ENCODE data around the gene SFXN1.
"Not testable (repeated sequence)": the region's sequence is repeated elsewhere in the genome, so short reads cannot be mapped to it uniquely, and the experiment has no call there.

SFXN1 gene, protein sequence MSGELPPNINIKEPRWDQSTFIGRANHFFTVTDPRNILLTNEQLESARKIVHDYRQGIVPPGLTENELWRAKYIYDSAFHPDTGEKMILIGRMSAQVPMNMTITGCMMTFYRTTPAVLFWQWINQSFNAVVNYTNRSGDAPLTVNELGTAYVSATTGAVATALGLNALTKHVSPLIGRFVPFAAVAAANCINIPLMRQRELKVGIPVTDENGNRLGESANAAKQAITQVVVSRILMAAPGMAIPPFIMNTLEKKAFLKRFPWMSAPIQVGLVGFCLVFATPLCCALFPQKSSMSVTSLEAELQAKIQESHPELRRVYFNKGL

GRCh38 chr5:175478384-175479124 lies at the start of gene SFXN1:
Gene SFXN1 (plus strand): TSS chr5:175478560. CDS start chr5:175492104, 13,544 bp downstream.
- peak; percentile 34 to 51 for DNase-seq (ENCODE audit: low read depth in 2 of 2)

- DNase-seq (ENCODE audit: low read depth in 2 of 2): no peak
Measured at GRCh38 chr5:175434800-175435199, 43.6 kb upstream of the SFXN1 start.

DNA sequence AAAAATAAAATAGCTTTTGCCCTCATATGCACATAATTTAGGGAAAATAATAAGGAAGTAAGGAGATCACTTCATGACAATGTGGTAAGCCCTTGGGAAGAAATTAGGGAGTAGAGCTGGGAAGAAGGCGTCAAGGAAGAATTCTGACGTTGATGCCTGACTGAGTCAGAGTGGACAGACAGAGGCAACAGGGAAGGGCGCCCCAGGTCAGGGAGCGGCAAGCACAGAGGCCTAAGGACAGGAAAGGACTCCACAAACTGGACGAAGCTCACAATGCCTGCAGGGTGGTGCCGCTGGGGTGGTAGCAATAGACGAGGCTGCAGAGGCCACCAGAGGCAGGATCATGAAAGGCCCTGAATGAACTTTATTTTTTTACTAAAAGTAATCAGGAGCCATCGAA lies 42.0 kb upstream of the SFXN1 start:
- no peak for DNase-seq (ENCODE audit: low read depth in 2 of 2)

DNA sequence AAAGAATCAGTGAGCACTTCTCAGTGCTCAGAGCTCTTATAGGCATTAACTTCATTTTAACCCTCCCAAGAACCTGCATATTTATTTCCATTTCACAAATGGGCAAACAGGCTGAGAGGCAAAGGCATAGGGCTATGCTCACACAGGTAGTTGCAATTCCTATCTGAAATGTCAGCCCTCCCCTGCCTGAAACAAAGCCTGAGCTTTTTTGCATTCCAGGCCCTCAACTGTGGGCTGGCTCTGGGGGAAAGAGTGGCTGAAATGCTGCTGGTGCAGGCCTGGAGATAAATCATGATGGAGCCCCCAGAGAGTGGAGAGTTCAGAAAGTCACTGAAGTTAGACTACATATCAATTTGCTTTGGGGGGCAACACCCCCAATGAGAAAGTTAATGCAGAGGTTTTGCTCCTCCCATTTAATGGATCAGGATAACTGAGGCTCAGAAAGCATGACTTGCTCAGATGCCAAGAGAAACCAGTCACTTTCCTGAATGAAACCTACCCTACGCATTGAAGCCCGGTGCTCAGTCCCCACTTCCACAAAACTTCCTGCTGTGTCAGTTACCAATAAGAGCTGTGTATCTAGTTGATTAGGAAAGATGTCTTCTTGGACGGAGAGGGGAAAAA lies 40.0 kb upstream of the SFXN1 start:
- DNase-seq (ENCODE audit: low read depth in 2 of 2): no peak

DNA sequence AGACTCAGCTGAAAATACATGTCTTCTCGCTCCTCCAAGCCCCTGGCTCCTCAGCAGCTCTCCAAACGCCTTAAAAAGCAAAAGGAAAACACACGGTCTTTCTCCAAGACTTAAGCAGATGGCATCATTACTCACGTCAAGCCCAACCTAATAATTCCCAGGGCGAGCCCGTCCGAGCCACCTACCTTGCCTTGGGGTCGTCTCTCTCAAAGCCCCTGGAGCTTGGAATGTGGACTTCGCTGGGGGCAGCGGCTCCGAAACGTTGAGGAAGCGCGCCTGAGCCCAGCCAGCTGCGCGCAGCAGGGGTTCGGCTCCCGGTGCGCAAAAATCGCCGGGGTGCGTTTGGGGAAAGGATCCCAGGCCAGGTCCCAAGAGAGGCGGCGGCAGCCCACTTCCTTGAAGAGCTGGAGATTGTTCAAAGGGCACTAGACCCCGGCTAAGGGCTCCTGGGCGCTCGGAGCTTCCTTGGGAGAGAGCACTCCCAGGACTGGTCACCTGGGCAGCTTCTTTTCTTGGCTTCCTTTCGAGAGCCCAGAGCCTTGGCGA lies 34.8 kb upstream of the SFXN1 start:
- DNase-seq (ENCODE audit: low read depth in 2 of 2): no peak

GRCh38 chr5:175444060-175444904 lies 34.1 kb upstream of the SFXN1 start, which contains the start of gene DRD1:
Gene DRD1 (minus strand): TSS chr5:175444182. CDS start chr5:175443099, 1,083 bp downstream.
- no peak for DNase-seq (ENCODE audit: low read depth in 2 of 2)

GRCh38 chr5:175444905-175445456 lies 33.4 kb upstream of the SFXN1 start:
- DNase-seq (ENCODE audit: low read depth in 2 of 2): no peak

DNA sequence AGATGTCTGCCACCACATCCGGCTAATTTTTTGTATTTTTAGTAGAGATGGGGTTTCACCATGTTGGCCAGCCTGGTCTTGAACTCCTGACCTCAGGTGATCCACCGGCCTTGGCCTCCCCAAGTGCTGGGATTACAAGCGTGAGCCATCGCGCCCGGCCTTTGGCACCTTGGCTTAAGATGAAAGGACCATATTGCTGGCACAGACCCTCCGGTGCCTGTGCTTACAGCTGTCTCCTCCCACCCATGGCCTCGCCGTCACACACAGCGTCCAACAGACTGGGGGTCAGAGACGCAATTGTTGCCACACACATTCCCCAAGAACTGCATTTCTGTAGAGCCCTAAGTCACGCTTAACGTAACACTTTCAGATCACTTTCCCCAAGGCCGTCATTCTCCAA lies 32.0 kb upstream of the SFXN1 start:
- DNase-seq (ENCODE audit: low read depth in 2 of 2): not testable (repeated sequence)

DNA sequence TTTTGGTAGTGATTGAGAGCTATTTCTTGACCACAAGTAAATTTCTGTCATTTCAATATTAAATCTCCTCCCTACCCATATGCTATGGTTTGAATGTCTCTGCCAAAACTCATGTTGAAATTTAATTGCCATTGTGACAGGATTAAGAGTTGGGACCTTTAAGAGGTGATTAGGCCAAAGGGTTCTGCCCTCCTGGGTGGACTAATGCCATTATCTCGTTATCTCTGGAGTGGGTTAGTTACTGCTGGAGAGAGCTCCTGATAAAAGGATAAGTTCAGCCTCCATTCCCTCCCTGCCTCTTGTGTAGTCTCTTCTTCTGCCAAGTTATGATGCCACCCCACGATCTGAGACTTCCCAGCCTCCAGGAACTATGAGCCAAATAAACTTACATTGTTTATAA lies 30.8 kb upstream of the SFXN1 start:
- DNase-seq (ENCODE audit: low read depth in 2 of 2): no peak

- DNase-seq (ENCODE audit: low read depth in 2 of 2): no peak
Measured at GRCh38 chr5:175448276-175448675, 30.1 kb upstream of the SFXN1 start.

- DNase-seq (ENCODE audit: low read depth in 2 of 2): no peak
Measured at GRCh38 chr5:175452166-175452565, 26.2 kb upstream of the SFXN1 start.

GRCh38 chr5:175454338-175454737 lies 24.0 kb upstream of the SFXN1 start:
- not testable (repeated sequence) for DNase-seq (ENCODE audit: low read depth in 2 of 2)

DNA sequence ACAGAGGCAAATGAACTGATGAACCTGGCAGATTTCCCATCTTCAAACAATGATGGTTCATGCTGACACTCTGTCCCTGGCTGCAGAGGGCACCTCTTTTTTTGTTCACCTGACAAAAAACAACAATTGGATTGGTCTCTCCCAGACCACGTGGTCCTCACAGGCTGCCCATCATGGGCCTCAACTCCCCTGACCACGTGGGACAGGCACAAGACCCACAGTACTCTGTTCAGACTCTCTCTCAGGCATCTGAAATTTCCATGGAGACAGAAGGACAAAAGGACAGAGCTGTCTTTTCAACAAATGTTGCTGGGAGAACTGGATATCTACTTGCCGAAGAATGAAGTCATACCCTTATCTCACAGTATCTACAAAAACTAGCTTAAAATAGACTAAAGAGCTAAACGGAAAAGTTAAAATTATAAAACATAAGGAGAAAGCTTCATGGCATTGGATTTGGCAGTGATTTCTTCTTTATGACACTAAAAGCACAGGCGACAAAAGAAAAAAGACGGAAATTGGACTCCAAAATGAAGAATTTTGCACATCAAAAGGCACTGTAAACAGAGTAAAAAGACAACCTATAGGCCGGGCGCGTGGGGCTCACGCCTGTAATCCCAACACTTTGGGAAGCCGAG lies 22.1 kb upstream of the SFXN1 start:
- no peak for DNase-seq (ENCODE audit: low read depth in 2 of 2)

GRCh38 chr5:175457466-175457865 lies 20.9 kb upstream of the SFXN1 start:
- DNase-seq (ENCODE audit: low read depth in 2 of 2): no peak

DNA sequence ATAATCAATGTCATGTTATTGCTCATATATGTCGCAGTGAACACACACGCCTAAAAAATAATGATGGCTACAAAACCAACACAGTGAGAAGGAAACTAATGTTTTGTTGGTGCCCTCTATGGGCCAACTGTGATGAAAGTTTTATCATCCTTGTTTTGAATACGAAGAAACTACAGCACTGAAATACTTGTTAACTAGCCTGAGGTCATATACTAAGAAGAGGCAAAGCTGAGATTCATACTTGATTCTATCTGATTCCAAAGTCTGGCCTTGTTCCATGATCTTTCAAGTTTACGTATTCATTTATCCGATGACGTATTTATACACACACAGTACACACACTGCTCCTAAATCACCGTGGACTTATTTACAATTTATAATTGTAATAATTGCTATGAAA lies 18.2 kb upstream of the SFXN1 start:
- DNase-seq (ENCODE audit: low read depth in 2 of 2): no peak

- DNase-seq (ENCODE audit: low read depth in 2 of 2): no peak
Measured at GRCh38 chr5:175460552-175460951, 17.8 kb upstream of the SFXN1 start.

DNA sequence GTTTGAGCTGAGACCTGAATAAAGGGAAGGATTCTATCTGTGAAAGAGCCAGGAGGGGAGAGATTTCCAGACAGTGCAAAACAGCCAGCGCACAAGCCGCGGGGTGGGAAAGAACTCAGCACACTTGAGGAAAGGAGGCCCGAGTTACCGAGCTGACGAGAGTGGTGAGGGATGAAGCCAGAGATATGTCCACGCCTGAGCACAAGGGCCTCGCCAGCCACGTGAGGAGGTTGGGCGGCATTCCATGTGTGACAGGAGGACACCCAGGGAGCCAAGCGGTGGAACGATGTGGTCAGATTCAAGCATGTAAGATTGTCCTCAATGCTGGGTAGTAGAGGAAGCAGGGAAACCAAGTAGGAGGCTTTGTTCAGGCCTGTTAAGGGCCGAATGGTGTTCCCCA lies 17.0 kb upstream of the SFXN1 start:
- DNase-seq (ENCODE audit: low read depth in 2 of 2): no peak

GRCh38 chr5:175463641-175464040 lies 14.7 kb upstream of the SFXN1 start:
- no peak for DNase-seq (ENCODE audit: low read depth in 2 of 2)

DNA sequence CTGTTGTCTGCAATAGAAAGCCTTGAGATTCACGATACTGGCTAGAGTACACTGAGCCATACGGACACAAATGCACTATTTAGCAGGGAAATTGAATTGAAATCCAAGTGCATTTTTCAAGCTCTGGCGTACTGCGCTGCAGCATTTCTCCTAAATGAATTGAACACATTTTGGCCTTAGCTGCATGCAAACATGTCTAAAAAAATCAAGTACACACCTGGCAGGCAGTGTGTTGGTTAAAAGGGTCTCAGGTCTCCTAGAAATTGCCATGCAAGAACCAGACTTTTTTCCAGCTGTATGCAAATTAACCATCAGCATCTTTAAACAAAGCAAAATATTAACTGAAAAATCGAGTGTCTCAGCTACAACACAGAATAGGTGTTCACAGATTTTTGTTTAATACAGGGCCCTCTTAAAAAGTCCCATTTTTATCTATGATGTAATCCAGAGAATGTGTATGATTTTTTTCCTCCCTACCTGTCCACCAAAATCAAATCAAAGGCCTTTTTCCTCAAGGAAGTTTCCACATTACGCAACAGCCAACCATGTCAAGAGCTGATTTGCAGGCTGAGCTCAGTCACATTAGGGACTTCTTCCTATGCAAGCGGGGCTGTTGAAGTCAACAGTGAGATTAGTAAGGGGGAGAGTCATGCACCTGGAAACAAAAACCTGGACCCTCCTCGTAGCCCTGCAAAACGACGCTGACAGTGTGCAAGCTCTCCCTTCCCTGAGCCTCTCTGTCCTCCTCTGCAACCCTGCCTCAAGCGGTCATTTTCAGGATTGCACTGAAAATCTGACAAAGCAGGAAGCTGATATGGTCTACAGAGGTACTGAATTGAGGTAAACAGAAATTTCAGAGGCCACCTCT lies 14.1 kb upstream of the SFXN1 start:
- DNase-seq (ENCODE audit: low read depth in 2 of 2): no peak

DNA sequence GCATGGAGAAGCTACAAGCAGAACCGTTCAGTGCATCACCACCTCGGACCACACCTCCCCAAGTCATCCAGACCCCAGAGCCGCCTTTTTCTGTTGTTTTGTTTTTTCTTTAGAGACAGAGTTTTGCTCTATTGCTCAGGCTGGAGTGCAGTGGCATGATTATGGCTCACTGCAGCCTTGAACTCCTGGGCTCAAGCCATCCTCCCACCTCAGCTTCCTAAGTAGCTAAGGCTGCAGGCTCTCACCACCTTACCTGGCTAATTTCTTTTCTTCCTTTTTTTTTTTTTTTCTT lies 13.5 kb upstream of the SFXN1 start:
- no peak for DNase-seq (ENCODE audit: low read depth in 2 of 2)

Measured in fibroblast of skin of left quadriceps (primary cell).